ENCODE results near the gene MRC2.

- no peak for TF ChIP-seq REST (IDR thresholded peaks at IDR 0.05)
- no peak for TF ChIP-seq CTCF (IDR thresholded peaks at IDR 0.05)
Observed at GRCh38 chr17:62619417-62620155, 7.9 kb upstream of the MRC2 start.

Measured in A549 (cell line).